Measurements from ENCODE around the gene IGFBPL1.

The IGFBPL1 gene

DNA sequence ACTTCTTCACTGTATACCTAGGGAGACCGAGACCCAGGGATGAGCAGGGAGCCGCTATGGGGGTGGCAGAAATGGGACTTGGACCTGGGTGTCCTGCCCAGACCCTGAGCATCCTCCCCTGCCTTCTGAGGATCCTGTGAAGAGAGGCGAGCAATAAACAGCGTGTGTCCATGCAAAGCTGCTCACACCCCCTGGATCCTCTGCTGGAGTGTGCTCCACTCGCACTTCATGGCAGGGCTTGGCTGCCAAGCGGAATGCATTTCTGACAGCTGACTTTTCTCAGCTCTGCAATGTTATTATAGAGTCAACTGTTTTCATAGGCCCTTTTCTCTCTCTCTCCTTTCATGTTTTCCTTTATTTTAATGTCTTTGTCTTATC, 62.8 kb downstream of the IGFBPL1 start:
- no peak for ATAC-seq
- Mint-ChIP-seq H3K27ac (no peak overlapping the region), H3K4me1 (peaks cover 5% of the 10 kb centered on the region), H3K36me3 (no peaks in the 10 kb centered on the region), H3K4me3 (no peak overlapping the region), H3K9me3 (no peaks in the 10 kb centered on the region)
- no peak for DNase-seq (ENCODE audit: low spot score in 2 of 2)

DNA sequence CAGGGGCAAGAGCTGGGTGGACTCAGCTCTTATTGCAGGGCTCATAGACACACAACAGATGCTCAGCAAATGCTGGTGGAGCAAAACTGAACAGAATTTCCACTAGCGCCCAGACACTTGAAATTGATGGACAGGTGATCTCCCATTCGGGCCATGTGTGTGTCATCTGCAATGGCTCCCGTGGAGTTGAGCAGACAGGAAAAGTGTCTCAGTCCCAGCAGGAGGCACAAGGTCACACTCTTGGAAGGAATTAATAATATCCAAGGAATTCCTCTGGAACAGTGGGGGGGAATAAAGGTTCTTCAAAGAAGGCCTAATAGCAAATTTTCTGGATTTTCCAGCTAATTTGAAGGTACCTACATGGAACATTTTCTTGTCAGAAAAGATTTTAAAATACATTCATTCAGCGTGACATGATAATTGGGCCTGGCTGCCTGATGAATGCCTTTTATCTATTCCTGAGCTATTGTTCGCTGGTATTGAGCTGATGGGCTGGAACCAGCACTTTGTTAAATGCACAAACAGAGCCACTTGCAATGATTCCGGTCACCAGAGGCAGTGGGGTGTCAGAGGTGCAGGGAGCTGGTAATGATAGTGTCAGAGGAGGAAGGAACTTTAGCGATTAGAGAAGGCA, 63.3 kb downstream of the IGFBPL1 start:
- Mint-ChIP-seq H3K9me3 (no peaks in the 10 kb centered on the region), H3K4me1 (peaks cover 5% of the 10 kb centered on the region), H3K4me3 (no peak overlapping the region), H3K36me3 (no peaks in the 10 kb centered on the region), H3K27ac (no peak overlapping the region)
- DNase-seq (ENCODE audit: low spot score in 2 of 2): no peak
- no peak for ATAC-seq

DNA sequence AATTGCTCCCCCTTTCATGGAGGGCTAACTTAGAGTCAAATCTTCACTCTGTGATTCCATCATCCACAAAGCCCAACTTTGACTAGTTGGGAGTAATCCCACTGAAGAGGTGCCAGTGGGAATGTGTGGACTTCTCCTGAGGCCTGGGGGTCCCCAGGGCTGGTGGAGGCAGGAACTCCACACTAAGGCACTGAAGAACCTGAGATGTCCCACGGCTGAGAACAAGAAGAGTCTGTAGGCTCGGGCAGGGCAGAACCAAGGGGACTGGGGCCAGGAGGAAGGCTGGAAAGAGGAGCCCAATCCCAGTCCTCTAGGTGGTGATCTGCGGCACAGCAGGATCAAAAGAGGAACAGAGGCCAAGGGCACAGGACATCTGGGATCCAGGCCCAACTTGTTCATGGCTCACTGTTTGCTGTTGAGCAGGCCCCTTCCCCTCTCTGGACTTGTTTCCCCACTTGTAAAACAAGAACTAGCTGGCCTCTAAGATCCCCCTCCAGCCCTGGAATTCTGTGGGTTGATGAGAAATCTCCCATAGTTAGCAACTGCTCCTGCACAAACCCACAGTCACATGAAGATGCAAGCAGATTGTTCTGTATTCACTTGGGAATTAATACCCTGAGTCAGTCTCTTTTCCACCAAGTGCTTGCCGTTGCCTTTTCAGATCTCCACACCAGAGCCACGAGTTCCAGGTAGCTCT, 64.4 kb downstream of the IGFBPL1 start:
- DNase-seq (ENCODE audit: low spot score in 2 of 2) (no peak), ATAC-seq (no peak)
- H3K4me1 Mint-ChIP-seq: peaks cover 5% of the 10 kb centered on the region
- no peak overlapping the region for H3K4me3 Mint-ChIP-seq
- no peak overlapping the region for H3K27ac Mint-ChIP-seq
- no peaks in the 10 kb centered on the region for H3K9me3 Mint-ChIP-seq
- H3K36me3 Mint-ChIP-seq: no peaks in the 10 kb centered on the region

- Mint-ChIP-seq H3K27ac (no peak overlapping the region), H3K9me3 (no peaks in the 10 kb centered on the region), H3K4me3 (no peak overlapping the region), H3K36me3 (no peaks in the 10 kb centered on the region), H3K4me1 (peaks cover 5% of the 10 kb centered on the region)
- ATAC-seq: no peak
- DNase-seq (ENCODE audit: low spot score in 2 of 2): no peak
Observed at GRCh38 chr9:38359297-38359653, 65.0 kb downstream of the IGFBPL1 start.

DNA sequence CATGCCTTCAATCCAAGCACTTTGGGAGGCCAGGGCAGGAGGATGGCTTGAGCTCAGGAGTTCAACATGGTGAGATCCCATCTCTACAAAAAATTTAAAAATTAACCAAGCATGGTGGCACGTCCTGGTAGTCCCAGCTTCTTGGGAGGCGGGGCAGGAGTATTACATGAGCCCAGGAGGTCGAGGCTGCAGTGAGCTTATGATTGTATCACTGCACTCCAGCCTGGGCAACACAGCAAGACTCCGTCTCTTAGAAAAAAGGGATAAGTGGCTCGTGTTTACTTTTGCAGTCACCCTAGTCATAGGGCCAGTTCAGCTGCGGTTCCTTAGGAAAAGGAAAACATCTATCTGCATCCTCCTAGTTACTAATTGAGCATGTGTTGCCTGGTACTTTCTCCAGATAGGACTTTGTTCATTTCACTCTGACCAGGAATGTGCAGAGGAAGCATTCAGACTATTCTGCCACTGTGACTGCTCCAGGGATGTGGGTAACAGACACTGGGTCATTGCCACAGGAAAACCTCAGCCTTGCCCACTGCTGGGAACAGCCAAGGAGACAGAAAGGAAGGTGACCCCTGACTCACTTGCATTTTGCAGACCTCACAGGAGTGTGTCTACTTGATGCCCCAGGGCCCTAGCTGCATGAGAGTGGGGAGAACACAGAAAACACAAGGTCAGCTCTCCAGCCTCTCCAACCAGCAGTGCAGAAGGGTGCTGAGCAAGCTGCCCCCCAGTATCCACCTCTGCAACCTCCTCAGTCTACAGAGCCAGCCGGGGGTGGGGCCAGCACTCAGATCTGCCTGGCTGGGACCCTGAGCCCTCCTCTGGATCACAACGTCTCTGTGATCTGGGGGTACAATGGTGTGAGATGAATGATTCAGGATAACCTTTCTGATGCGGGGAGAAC, 65.6 kb downstream of the IGFBPL1 start:
- ATAC-seq: no peak

GRCh38 chr9:38357350-38358114, 66.7 kb downstream of the IGFBPL1 start:
- H3K4me3 Mint-ChIP-seq: no peak overlapping the region
- no peak for ATAC-seq

More for the DNA sequence above, 65.6 kb downstream of the IGFBPL1 start:
- no peak overlapping the region for H3K27ac Mint-ChIP-seq
- no peak for DNase-seq (ENCODE audit: low spot score in 2 of 2)
- no peaks in the 10 kb centered on the region for H3K36me3 Mint-ChIP-seq
- no peak overlapping the region for H3K4me3 Mint-ChIP-seq
- peaks cover 5% of the 10 kb centered on the region for H3K4me1 Mint-ChIP-seq
- no peaks in the 10 kb centered on the region for H3K9me3 Mint-ChIP-seq

GRCh38 chr9:38356851-38357250, 67.4 kb downstream of the IGFBPL1 start:
- H3K9me3 Mint-ChIP-seq: no peaks in the 10 kb centered on the region
- DNase-seq (ENCODE audit: low spot score in 2 of 2) (no peak), ATAC-seq (no peak)
- no peak overlapping the region for H3K27ac Mint-ChIP-seq
- no peaks in the 10 kb centered on the region for H3K4me1 Mint-ChIP-seq
- no peaks in the 10 kb centered on the region for H3K36me3 Mint-ChIP-seq
- no peak overlapping the region for H3K4me3 Mint-ChIP-seq

More at GRCh38 chr9:38357350-38358114, 66.7 kb downstream of the IGFBPL1 start:
- DNase-seq (ENCODE audit: low spot score in 2 of 2): no peak
- H3K36me3 Mint-ChIP-seq: no peaks in the 10 kb centered on the region
- H3K4me1 Mint-ChIP-seq: no peaks in the 10 kb centered on the region
- H3K9me3 Mint-ChIP-seq: no peaks in the 10 kb centered on the region
- H3K27ac Mint-ChIP-seq: no peak overlapping the region

Data from stimulated activated effector memory CD8-positive, alpha-beta T cell treated with anti-CD3 and anti-CD28 coated beads, Interleukin-12 subunit alpha, Interleukin-12 subunit beta, amount 100 ng/mL, for 72 hours (primary cell).